Ramos (cell line): ENCODE measurements around the gene RPTOR.
"Not testable (repeated sequence)": the region's sequence is repeated elsewhere in the genome, so short reads cannot be mapped to it uniquely, and the experiment has no call there.

Source experiments
- in situ Hi-C: fragments of 300-500 bp; cut with MboI; formaldehyde crosslinking; loops from one replicate; pipeline ENCODE4 v1.14.3; 2022; ENCODE audit warnings: low sequenced_read_pairs; ENCODE audit not compliant: unreplicated experiment

The RPTOR gene

DNA sequence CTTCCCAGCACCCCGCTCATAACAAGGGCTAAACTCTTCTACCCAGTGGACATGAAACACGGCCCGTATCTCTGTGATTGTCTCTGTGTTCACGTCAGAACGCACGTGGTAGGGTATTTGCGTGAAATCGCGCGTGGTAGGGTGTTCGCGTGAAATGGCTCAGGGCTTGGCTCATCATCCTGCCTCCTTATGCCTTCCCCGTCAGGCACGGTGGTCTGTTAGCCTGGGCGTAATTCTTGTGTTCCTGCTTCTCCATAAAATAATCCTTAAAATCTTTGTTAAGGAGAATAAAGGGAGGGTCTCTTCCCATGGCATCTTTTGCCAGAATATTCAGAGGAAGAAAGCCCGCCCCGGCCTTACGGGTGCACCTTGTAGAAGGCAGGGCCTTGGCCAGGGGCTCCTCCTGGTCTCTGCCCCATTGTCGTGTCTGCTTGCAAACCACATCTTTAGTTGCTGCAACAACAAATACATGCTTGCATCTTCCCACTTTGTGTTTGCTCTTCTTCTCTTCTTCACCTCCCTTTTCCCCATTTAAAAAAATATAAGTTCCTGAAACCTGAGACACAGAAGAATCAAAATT is 330.3 kb downstream of the RPTOR start:
- in situ Hi-C loops: no loop called here

DNA sequence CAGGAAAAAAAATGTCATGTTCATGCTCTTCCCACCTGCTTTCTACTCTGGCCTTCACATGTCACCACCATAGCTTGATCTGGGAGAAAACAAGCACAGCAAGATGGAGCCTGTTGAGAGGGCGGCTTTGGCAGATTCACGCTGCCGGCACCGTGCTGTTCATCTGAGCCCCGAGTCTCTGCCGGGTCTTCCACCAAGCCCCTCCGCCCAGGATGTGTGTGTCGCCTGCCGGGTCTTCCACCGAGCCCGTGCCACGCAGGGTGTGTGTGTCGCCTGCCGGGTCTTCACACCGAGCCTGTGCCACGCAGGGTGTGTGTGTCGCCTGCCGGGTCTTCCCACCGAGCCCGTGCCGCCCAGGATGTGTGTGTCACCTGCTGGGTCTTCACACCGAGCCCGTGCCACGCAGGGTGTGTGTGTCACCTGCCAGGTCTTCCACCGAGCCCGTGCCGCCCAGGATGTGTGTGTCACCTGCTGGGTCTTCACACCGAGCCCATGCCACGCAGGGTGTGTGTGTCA is 330.9 kb downstream of the RPTOR start:
- in situ Hi-C loops: not testable (repeated sequence)

- in situ Hi-C loops: not testable (repeated sequence)
Measured at GRCh38 chr17:80876456-80876949, 331.9 kb downstream of the RPTOR start.

DNA sequence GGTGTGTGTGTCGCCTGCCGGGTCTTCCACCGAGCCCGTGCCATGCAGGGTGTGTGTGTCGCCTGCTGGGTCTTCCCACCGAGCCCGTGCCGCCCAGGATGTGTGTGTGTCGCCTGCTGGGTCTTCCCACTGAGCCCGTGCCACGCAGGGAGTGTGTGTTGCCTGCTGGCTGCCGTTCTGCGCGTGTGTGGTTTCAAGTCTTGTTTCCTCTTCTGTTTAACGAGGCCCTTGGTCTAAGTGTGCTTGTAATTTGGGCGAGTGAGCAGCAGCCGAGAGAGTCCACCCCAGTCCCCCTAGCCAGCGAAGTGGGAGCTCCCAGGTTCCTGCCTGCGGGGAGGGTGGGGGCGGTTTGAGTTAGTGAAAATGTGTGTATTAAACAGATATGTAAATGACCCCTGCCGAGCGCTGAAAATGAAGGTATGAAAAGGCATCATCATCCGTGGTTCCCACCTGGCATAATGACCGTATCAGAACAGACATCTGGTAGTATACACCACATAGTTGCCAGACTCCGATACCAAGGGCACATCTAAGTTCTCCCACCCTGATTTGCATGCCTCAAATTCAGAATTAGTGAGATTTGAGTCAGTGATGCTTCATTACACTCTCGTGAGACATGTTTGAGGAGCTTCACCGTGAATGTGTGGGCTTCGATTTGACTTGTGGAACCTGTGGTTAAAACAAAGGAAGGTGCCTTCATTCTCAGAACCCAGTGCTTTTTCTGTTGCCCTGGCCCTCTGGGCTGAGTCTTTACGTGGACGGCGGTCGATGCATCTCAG is 332.5 kb downstream of the RPTOR start:
- in situ Hi-C loops: no loop called here

GRCh38 chr17:80877729-80878303 is 333.2 kb downstream of the RPTOR start:
- in situ Hi-C loops: no loop called here

GRCh38 chr17:80878876-80879722 is 334.5 kb downstream of the RPTOR start:
- in situ Hi-C loops: no loop called here

GRCh38 chr17:80879723-80880647 is 335.3 kb downstream of the RPTOR start:
- in situ Hi-C loops: no loop called here

GRCh38 chr17:80880648-80880985 is 336.0 kb downstream of the RPTOR start:
- in situ Hi-C loops: no loop called here

GRCh38 chr17:80881306-80881705 is 336.7 kb downstream of the RPTOR start:
- in situ Hi-C loops: no loop called here

DNA sequence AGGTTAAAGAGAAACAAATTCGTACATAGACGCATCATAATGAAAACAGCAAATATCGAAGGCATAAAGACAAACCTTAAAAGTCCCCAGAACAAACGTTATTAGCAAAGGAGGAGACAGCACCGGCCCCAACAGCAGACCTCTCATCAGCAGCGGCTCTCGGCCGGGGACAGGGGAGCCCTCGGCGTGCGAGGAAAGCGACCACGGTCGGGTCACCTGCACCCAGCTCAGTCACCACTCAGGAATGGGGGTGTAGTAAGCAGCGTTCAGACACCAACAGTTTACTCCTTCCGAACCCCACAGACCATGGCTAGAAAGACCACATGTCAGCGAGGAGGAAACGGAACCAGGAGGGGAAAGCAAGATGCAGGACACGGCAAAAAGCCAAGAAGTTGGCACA is 337.7 kb downstream of the RPTOR start:
- in situ Hi-C loops: no loop called here

DNA sequence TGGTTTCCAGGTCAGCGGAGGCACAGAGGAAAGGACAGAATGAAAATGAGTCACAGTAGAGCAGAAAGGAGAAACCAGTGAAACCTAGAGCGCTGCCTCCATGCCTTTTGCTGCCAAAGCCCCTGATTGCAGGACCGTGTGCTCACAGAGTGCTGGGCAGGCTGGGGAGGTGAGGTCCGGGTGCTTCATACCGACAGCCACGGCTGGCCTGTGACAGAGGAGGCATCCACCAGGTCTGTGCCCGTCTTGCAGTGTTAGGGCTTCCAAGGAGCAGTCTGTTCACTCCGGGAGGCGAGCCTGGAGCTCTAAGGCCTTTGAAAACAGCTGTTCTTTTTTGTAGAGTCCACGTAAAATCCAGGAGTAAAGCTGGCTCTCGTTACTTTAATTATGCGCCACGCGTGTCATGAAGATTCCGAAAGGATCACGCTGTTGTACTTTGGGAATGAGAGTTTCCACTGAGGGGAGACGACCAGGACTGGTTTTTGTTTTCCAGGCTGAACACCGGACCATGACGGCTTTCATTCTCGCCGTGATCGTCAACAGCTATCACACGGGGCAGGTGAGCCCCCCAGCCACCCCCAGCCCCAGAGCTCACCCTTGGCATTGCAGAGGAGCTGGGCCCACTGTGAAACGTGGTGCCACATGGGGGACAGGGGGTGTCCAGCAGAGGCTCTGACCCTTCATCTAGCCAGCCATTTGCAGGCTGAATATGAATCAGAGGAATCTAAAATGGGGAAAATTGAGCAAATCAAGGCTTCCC is 338.5 kb downstream of the RPTOR start:
- in situ Hi-C loops: no loop called here

DNA sequence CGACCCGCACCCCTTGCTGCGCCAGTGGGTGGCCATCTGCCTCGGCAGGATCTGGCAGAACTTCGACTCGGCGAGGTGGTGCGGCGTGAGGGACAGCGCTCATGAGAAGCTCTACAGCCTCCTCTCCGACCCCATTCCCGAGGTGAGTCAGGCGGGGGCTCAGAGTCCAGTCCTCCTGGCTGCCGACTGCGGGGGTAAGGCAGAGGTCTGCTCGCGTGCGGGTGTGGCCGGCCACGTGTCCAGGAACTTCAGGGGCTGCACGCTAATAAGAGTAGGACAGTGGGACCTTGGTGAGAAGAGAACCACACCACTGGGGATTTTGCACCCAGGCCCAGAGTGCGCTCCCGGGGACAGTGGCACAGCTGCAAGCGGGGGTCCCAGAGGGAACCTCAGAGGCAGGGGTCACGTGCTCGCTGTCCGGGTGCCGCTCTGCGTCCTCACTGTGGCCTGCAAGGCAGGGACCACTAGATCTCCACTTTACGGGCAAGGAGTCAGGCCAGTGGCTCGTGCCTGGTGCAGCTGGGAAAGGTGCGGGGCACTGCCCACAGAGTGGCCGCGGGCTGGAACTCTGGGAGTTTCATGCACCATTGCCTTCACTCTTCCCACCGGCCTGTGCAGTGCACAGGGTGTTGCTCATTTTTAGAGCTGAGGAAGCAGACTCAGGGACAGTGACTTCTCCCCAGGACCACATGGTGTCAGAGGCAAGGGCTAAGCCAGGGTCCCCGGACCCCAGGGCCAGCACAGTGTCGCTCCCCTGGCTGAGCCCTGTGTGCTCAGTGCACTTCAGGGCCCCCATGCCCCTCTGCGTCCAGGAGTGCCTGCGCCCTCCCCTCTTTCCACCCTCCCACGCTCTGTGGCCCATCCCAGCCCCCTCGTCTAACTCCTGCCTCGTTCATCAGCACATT is 339.4 kb downstream of the RPTOR start:
- in situ Hi-C loops: no loop called here

- in situ Hi-C loops: no loop called here
Measured at GRCh38 chr17:80884811-80885210, 340.2 kb downstream of the RPTOR start.

DNA sequence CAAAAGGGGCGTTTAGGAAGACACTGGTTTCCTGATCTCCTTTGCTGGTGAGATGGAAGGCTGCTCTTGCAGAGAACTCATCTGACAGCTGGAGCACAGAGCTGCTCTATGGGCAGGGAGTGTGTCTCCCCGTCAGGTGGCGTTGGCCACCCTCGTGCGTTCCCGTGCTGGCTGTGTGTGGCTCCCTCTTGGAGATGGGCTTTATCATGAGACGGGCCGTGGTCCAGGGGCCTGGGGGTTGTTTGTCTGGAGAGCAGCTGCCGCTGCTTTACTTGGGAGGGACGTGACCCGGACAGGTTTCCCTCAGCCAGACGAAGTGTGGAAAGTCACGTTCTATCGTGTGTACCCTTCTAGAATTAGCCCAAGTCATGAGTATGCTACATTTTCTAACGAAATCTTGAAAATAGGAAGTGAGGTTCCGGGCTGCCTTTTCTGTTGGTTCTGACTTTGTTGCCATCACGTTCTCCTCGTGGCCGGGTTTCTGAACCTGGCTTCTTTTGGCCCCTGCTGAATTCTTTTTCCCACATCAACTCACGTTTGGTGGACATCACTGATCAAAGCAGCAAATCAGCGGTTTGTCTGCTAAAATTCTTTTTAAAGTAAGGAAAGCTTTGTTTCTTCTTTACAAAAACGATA is 341.4 kb downstream of the RPTOR start:
- in situ Hi-C loops: no loop called here

DNA sequence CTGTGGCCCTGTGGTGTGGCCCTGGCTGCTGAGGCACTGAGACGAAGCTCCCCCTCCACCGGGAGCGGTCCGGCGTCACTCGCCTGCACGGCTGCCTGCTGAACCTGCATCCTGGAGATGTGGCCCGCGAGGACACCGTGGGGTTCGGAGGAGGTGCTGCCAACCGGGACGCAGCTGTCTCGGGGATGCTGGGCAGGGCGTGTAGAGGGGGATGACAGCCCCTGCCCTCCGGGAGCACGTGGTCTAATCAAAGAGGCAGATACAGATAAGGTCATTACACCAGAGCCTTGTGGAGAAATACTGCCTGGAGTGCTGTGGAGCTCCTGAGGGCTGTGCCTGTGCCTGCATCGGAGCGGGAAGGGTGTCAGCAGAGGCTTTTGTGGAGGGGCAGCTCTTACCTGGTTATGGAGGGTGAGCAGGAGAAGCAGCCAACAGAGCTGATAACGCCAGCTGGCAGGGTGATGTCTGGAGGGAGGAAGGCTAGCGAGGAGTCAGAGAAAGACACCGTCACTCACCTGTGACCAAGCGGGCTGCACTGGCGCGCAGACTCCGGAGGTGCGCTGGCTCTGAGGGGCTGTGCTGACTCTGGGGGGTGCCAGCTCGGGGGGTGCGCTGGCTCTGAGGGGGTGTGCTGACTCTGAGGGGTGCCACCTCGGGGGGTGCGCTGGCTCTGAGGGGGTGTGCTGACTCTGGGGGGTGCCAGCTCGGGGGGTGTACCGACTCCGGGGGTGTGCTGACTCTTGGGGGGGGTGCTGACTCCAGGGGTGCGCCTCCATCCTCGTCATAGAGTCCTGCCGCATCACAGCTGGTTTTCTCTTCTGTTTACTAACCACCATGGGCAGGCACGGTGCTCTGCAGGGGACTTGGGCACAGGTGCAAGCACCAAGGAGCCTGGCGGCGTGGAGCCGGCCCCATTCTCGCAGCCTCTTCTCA is 342.3 kb downstream of the RPTOR start:
- in situ Hi-C loops: no loop called here

DNA sequence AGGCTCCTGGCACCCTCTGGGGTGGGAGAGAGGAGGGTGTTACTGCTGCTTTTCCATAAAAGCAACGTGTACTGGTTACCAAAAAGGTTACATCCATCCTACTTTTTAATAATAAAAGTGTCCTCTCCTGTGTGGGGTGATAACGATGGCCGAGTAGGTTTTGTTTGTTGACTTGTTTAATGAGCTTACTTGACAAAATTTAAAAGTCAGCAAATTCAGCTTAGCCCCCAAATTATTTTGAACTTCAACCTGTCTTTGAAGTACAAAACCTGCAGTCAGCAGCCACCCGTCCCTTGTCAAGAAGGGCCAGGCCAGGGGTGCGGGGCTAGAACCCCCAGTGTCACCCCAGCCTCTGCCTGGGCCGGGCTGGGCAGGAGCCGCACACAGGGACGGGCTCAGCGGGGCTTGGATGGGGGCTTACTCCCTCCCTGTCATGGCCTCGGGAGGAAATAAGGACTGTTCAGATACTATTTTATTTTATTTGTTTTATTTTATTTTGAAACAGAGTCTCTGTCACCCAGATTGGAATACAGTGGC is 343.1 kb downstream of the RPTOR start:
- in situ Hi-C loops: no loop called here
